Tibial nerve (tissue), 4 donors: ENCODE data around the gene CAMK2D. TPM values are rescaled to one million over a fixed set of nuclear protein-coding genes. Genes with fewer than 3 reads are reported as not detected.

ENCODE experiments used
- DNase-seq, 2 donors: peaks; one replicate each; pipeline ENCODE4 v3.0.0-alpha.2; 2019; ENCODE audit warnings: low spot score in 2 of 2
- H3K27ac ChIP-seq, 4 donors: fragments of 200-600 bp; sonication (generic) in 3 of 4; one replicate each; pipeline ENCODE4 v1.5.1; 2017 to 2019; ENCODE audit warnings: mild to moderate bottlenecking in 1 of 4
- H3K27me3 ChIP-seq, 2 donors: fragments of 200-600 bp; sonication (generic) in 1 of 2; one replicate each; pipeline versions ENCODE4 v1.5.1 to v1.6.0; 2017 to 2019
- H3K36me3 ChIP-seq, 3 donors: fragments of 200-600 bp; sonication (generic); one replicate each; pipeline ENCODE4 v1.5.1; 2018 to 2019
- H3K4me1 ChIP-seq, 4 donors: fragments of 200-600 bp; sonication (generic) in 3 of 4; one replicate each; pipeline ENCODE4 v1.5.1; 2017 to 2019
- H3K4me3 ChIP-seq, 4 donors: fragments of 200-600 bp; sonication (generic) in 3 of 4; one replicate each; pipeline ENCODE4 v1.5.1; 2017 to 2019; ENCODE audit warnings: mild to moderate bottlenecking in 1 of 4, moderate library complexity in 1 of 4
- H3K9me3 ChIP-seq, 4 donors: fragments of 200-600 bp; sonication (generic) in 3 of 4; one replicate each; pipeline ENCODE4 v1.5.1; 2017 to 2019
- EP300 ChIP-seq, 2 donors: sonication (generic); formaldehyde crosslinking; IDR thresholded peaks; one replicate each; pipeline ENCODE4 v1.6.1; 2017; ENCODE audit warnings: antibody characterized with exemption in 2 of 2, mild to moderate bottlenecking in 1 of 2
- POLR2A ChIP-seq, 2 donors: fragments of 450-650 bp; IDR thresholded peaks; one replicate each; pipeline ENCODE4 v1.6.1; 2017; ENCODE audit warnings: antibody characterized with exemption in 2 of 2, mild to moderate bottlenecking in 2 of 2, moderate library complexity in 2 of 2
- WGBS, 2 donors: methylation state at CpG; one replicate each; pipeline ENCODE4 v1.1.5; 2018; 5-methylcytosine and 5-hydroxymethylcytosine counted together
- total RNA-seq, 4 donors: library from RNA; depleted of rRNA; stranded (reverse); fragments of >200 nt; gene quantifications; one replicate each; pipeline ENCODE4 v1.1.0, GENCODE V29; 2016
- TF ChIP-seq, protein P1 (sequence below), 5 experiments: fragments of 200-600 bp in 3 of 5; fragments of 450-650 bp in 2 of 5; sonication (generic) in 3 of 5; IDR thresholded peaks; one replicate each; pipeline ENCODE4 v1.5.1; 2016 to 2019; ENCODE audit warnings: antibody characterized with exemption in 5 of 5, mild to moderate bottlenecking in 3 of 5, moderate library complexity in 2 of 5

CAMK2D gene
- total RNA-seq, 4 donors from 2014 or later: 30.3 to 58.5 (median 34.6) TPM

DNA sequence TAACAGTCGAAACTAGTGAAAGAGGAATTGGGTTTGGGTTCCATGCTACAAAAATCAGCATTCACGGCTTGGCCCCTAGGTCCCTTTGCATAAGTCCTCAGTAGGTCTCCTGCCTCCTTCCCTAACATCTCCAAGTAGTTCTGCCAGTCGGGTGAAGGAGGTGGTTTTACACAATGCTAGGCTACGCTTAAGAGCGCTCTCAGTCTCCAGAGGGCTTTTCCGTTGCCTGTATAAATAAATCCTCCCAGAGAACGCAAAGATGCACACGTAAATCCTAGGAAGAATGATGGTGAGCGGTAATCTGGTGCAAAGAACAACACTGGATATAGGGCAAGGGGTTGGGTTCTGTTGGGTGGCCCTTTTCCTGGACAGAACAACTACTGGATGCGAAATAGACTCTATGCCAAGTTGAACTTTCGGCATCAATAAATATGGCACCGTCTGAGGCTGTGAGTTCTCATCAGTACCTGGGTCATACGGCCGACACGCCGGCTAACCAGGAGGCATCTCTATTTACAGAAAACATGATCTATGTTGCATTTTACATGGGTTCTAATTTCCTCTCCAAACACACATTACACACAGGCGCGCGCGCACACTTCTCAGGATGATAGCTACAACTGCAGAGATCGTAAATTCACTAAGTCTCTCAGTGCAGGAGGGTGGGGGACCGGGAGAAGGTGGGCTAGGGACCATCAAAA lies 1.3 kb downstream of the CAMK2D start:
- H3K27ac ChIP-seq: peak overlapping the region; percentile 97 to 99 (median 98)
- no peaks in the 10 kb centered on the region for H3K9me3 ChIP-seq
- 2% methylated on average over 22 of the region's 22 CpGs for WGBS, 2 donors
- DNase-seq: peak; percentile 26 to 50
- TF ChIP-seq POLR2A (IDR thresholded peaks at IDR 0.05) (no peak), EP300 (IDR thresholded peaks at IDR 0.05) (peak in 1 of 2 donors; percentile 58)
- H3K36me3 ChIP-seq: peaks cover 0 to 4% (median 0%) of the 10 kb centered on the region in 3 donors
- H3K27me3 ChIP-seq: no peaks in the 10 kb centered on the region
- peak overlapping the region; percentile 75 to 95 (median 86) for H3K4me3 ChIP-seq
- H3K4me1 ChIP-seq: peaks cover 0 to 52% (median 14%) of the 10 kb centered on the region in 4 donors

DNA sequence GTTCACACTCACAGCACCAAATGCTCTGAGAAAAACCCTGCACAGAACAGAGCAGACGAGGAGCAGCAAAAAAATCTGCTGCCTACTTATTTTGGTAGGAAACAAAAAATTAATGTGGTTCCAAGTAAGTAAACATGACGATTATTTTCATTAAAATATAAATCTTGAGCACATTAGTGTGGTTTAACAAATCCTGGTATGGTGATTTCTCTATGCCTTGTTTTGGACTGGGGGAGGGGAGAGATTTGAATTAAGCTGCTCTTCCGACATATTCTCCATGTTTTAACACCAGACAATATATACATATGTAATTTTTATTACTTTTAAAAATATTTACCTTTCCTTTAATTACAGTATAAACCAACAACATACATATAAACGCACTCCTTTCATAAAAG lies 1.8 kb downstream of the CAMK2D start:
- Histone ChIP-seq H3K27ac (peak overlapping the region; percentile 97 to 99 (median 98)), H3K9me3 (no peaks in the 10 kb centered on the region), H3K27me3 (no peaks in the 10 kb centered on the region), H3K4me3 (peak overlapping the region; percentile 75 to 95 (median 86)), H3K36me3 (peaks cover 0 to 4% (median 0%) of the 10 kb centered on the region in 3 donors), H3K4me1 (peaks cover 0 to 53% (median 14%) of the 10 kb centered on the region in 4 donors)
- DNase-seq: no peak
- 16 to 25% methylated on average over 4 of the region's 4 CpGs for WGBS, 2 donors
- TF ChIP-seq, protein P1, sequence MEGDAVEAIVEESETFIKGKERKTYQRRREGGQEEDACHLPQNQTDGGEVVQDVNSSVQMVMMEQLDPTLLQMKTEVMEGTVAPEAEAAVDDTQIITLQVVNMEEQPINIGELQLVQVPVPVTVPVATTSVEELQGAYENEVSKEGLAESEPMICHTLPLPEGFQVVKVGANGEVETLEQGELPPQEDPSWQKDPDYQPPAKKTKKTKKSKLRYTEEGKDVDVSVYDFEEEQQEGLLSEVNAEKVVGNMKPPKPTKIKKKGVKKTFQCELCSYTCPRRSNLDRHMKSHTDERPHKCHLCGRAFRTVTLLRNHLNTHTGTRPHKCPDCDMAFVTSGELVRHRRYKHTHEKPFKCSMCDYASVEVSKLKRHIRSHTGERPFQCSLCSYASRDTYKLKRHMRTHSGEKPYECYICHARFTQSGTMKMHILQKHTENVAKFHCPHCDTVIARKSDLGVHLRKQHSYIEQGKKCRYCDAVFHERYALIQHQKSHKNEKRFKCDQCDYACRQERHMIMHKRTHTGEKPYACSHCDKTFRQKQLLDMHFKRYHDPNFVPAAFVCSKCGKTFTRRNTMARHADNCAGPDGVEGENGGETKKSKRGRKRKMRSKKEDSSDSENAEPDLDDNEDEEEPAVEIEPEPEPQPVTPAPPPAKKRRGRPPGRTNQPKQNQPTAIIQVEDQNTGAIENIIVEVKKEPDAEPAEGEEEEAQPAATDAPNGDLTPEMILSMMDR (IDR thresholded peaks at IDR 0.05): no peak
- TF ChIP-seq EP300 (IDR thresholded peaks at IDR 0.05): no peak
- TF ChIP-seq POLR2A (IDR thresholded peaks at IDR 0.05): no peak

DNA sequence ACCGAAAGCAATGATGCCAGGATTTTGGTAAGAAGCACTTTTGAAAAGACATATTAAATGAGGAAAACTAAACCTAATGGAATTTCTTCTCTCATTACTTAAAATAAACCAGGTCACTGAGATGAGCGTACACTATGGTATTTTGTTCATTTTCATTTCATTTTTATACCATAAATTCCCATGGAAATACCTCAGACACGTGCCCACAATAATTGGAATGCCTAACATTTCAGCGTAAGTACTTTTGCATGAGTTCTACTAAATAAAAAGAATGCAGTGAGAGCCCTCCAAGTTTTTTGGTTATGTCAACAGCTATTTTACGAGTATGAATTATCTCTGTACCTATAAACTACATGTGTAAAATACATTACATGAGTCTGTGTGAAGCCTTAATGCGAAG lies 3.2 kb downstream of the CAMK2D start:
- Histone ChIP-seq H3K27ac (peak overlapping the region in 2 of 4 donors; percentile 56 to 99), H3K4me3 (no peak overlapping the region), H3K9me3 (no peaks in the 10 kb centered on the region), H3K36me3 (peaks cover 0 to 4% (median 0%) of the 10 kb centered on the region in 3 donors), H3K27me3 (no peaks in the 10 kb centered on the region), H3K4me1 (peaks cover 0 to 58% (median 14%) of the 10 kb centered on the region in 4 donors)
- 61 to 66% methylated on average over 6 of the region's 6 CpGs for WGBS, 2 donors
- DNase-seq: no peak
- TF ChIP-seq EP300 (IDR thresholded peaks at IDR 0.05) (no peak), POLR2A (IDR thresholded peaks at IDR 0.05) (no peak)
- TF ChIP-seq, protein P1 (IDR thresholded peaks at IDR 0.05): no peak

DNA sequence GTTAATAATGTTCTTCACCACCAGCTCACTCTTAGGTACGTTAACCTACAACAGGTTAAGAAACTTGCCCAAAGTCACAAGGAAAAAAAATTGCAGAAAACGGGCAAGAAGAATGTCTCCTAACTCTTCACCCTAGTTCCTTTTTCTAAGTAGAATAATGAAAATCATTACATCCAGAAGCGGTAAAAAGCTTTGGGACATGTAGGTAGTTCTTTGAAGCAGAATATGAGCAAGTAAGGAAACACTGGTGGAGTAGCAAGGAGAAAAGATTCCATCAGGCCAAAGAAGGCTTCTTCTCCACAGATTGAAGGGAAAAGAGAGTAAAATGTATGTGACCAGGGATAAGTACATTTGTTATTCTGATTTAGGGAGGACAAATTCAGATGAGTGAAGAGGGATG lies 4.1 kb downstream of the CAMK2D start:
- no peak for TF ChIP-seq EP300 (IDR thresholded peaks at IDR 0.05)
- no peak for TF ChIP-seq POLR2A (IDR thresholded peaks at IDR 0.05)
- TF ChIP-seq, protein P1 (IDR thresholded peaks at IDR 0.05): no peak
- WGBS, 2 donors: 81 to 83% methylated on average over 3 of the region's 3 CpGs
- H3K4me3 ChIP-seq: no peak overlapping the region
- no peaks in the 10 kb centered on the region for H3K27me3 ChIP-seq
- H3K36me3 ChIP-seq: peaks cover 0 to 4% (median 0%) of the 10 kb centered on the region in 3 donors
- no peak for DNase-seq
- peaks cover 0 to 62% (median 11%) of the 10 kb centered on the region in 4 donors for H3K4me1 ChIP-seq
- no peaks in the 10 kb centered on the region for H3K9me3 ChIP-seq
- peak overlapping the region in 1 of 4 donors; percentile 36 for H3K27ac ChIP-seq

DNA sequence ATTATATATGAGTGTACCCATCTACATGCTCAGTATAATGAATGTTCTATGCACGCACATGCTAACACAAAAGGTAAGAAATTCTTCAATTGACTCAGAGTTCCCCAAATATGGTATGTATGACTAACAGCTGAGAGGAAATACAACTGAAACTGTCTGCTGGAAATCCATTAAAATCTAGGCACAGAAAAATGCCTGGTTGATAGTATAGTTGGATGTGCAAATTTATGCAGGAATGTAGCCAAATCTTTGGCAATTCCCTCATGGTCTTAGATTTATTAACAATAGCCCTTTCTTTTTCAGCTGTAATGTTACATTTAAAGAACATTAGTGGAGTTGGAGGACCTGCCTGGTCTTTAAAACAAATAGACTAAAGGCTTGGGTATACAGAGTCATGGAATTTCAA lies 5.5 kb downstream of the CAMK2D start:
- Histone ChIP-seq H3K36me3 (peaks cover 0 to 4% (median 0%) of the 10 kb centered on the region in 3 donors), H3K27me3 (no peaks in the 10 kb centered on the region), H3K27ac (peak overlapping the region in 2 of 4 donors; percentile 36 to 66), H3K4me1 (peaks cover 0 to 66% (median 11%) of the 10 kb centered on the region in 4 donors), H3K9me3 (no peaks in the 10 kb centered on the region), H3K4me3 (no peak overlapping the region)
- TF ChIP-seq POLR2A (IDR thresholded peaks at IDR 0.05): no peak
- TF ChIP-seq, protein P1 (IDR thresholded peaks at IDR 0.05): no peak
- no peak for TF ChIP-seq EP300 (IDR thresholded peaks at IDR 0.05)
- no peak for DNase-seq
- WGBS, 2 donors: 33 to 45% methylated on average over 1 of the region's 1 CpG
